ENCODE data around the gene CYSLTR2.

CYSLTR2 gene

GRCh38 chr13:48680756-48681392, 27.1 kb downstream of the CYSLTR2 start:
- TF ChIP-seq EZH2 (IDR thresholded peaks at IDR 0.05; ENCODE audit: borderline replicate concordance, low read length), result no peak
- TF ChIP-seq, protein P1, sequence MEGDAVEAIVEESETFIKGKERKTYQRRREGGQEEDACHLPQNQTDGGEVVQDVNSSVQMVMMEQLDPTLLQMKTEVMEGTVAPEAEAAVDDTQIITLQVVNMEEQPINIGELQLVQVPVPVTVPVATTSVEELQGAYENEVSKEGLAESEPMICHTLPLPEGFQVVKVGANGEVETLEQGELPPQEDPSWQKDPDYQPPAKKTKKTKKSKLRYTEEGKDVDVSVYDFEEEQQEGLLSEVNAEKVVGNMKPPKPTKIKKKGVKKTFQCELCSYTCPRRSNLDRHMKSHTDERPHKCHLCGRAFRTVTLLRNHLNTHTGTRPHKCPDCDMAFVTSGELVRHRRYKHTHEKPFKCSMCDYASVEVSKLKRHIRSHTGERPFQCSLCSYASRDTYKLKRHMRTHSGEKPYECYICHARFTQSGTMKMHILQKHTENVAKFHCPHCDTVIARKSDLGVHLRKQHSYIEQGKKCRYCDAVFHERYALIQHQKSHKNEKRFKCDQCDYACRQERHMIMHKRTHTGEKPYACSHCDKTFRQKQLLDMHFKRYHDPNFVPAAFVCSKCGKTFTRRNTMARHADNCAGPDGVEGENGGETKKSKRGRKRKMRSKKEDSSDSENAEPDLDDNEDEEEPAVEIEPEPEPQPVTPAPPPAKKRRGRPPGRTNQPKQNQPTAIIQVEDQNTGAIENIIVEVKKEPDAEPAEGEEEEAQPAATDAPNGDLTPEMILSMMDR (IDR thresholded peaks at IDR 0.05; ENCODE audit: low read length), result no peak
- H3K9me2 ChIP-seq (ENCODE audit: low read depth, low read length), result no peaks in the 10 kb centered on the region
- no peaks in the 10 kb centered on the region for H3K79me2 ChIP-seq (ENCODE audit: insufficient read depth, low read length)
- no peaks in the 10 kb centered on the region for H3K27me3 ChIP-seq (ENCODE audit: insufficient read depth, low read length)
- no peak overlapping the region for H3K4me3 ChIP-seq (ENCODE audit: low read depth, low read length, poor library complexity, severe bottlenecking)
- H2AFZ ChIP-seq (ENCODE audit: low read length), result no peak overlapping the region
- H3F3A ChIP-seq (ENCODE audit: insufficient read depth, low read length), result no peaks in the 10 kb centered on the region
- H3K27ac ChIP-seq (ENCODE audit: low read depth, low read length, poor library complexity, severe bottlenecking), result no peak overlapping the region
- no peak overlapping the region for H3K9ac ChIP-seq (ENCODE audit: low read length)
- H3K36me3 ChIP-seq (ENCODE audit: insufficient read depth, low read length), result no peaks in the 10 kb centered on the region
- H3K4me1 ChIP-seq (ENCODE audit: insufficient read depth, low read length, severe bottlenecking), result no peaks in the 10 kb centered on the region
- no peaks in the 10 kb centered on the region for H4K20me1 ChIP-seq (ENCODE audit: insufficient read depth, low read length)
- no peak overlapping the region for H3K4me2 ChIP-seq (ENCODE audit: low read length)
- no peaks in the 10 kb centered on the region for H3K9me3 ChIP-seq (ENCODE audit: low read length)

DNA sequence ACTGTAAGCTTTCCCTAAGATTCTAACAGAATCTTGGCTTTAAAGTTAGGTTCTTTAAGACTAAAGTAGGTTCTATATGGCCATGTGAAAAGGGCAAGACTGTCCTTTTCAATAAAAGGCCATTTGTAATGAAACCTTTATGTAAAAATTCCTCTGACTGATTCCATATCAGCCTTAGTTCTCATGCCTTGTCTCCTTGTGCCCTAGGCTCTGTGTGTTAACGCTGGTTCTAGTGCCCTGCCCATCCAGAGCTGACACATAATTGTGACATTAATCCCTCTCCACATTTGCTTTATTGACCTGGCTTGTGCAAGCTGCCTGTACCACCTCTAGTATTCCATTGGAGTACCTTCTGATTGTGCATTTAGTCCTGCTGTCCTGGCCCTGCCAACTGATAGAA, 28.2 kb downstream of the CYSLTR2 start:
- H4K20me1 ChIP-seq (ENCODE audit: insufficient read depth, low read length), result no peaks in the 10 kb centered on the region
- no peak overlapping the region for H3K9ac ChIP-seq (ENCODE audit: low read length)
- no peaks in the 10 kb centered on the region for H3K9me2 ChIP-seq (ENCODE audit: low read depth, low read length)
- H3K4me3 ChIP-seq (ENCODE audit: low read depth, low read length, poor library complexity, severe bottlenecking), result no peak overlapping the region
- H2AFZ ChIP-seq (ENCODE audit: low read length), result no peak overlapping the region
- H3K27me3 ChIP-seq (ENCODE audit: insufficient read depth, low read length), result no peaks in the 10 kb centered on the region
- H3K36me3 ChIP-seq (ENCODE audit: insufficient read depth, low read length), result no peaks in the 10 kb centered on the region
- no peaks in the 10 kb centered on the region for H3K9me3 ChIP-seq (ENCODE audit: low read length)
- H3K4me1 ChIP-seq (ENCODE audit: insufficient read depth, low read length, severe bottlenecking), result no peaks in the 10 kb centered on the region
- H3K27ac ChIP-seq (ENCODE audit: low read depth, low read length, poor library complexity, severe bottlenecking), result no peak overlapping the region
- H3F3A ChIP-seq (ENCODE audit: insufficient read depth, low read length), result no peaks in the 10 kb centered on the region
- no peaks in the 10 kb centered on the region for H3K79me2 ChIP-seq (ENCODE audit: insufficient read depth, low read length)
- no peak overlapping the region for H3K4me2 ChIP-seq (ENCODE audit: low read length)
- TF ChIP-seq, protein P1 (IDR thresholded peaks at IDR 0.05; ENCODE audit: low read length), result no peak
- no peak for TF ChIP-seq EZH2 (IDR thresholded peaks at IDR 0.05; ENCODE audit: borderline replicate concordance, low read length)

- Histone ChIP-seq H3K4me3 (ENCODE audit: low read depth, low read length, poor library complexity, severe bottlenecking) (no peak overlapping the region), H3K79me2 (ENCODE audit: insufficient read depth, low read length) (no peaks in the 10 kb centered on the region)
These were observed 28.7 kb downstream of the CYSLTR2 start for GRCh38 chr13:48682436-48682835.

More at GRCh38 chr13:48682436-48682835, 28.7 kb downstream of the CYSLTR2 start:
- Histone ChIP-seq H3K9me2 (ENCODE audit: low read depth, low read length) (no peaks in the 10 kb centered on the region), H3K4me1 (ENCODE audit: insufficient read depth, low read length, severe bottlenecking) (no peaks in the 10 kb centered on the region), H4K20me1 (ENCODE audit: insufficient read depth, low read length) (no peaks in the 10 kb centered on the region), H3K27ac (ENCODE audit: low read depth, low read length, poor library complexity, severe bottlenecking) (no peak overlapping the region), H3K36me3 (ENCODE audit: insufficient read depth, low read length) (no peaks in the 10 kb centered on the region), H3K27me3 (ENCODE audit: insufficient read depth, low read length) (no peaks in the 10 kb centered on the region), H3K9me3 (ENCODE audit: low read length) (no peaks in the 10 kb centered on the region), H3F3A (ENCODE audit: insufficient read depth, low read length) (no peaks in the 10 kb centered on the region), H3K4me2 (ENCODE audit: low read length) (no peak overlapping the region), H3K9ac (ENCODE audit: low read length) (no peak overlapping the region), H2AFZ (ENCODE audit: low read length) (no peak overlapping the region)
- no peak for TF ChIP-seq EZH2 (IDR thresholded peaks at IDR 0.05; ENCODE audit: borderline replicate concordance, low read length)
- TF ChIP-seq, protein P1 (IDR thresholded peaks at IDR 0.05; ENCODE audit: low read length), result no peak
